ENCODE measurements around the gene HIPK3. TPM values are rescaled to one million over a fixed set of nuclear protein-coding genes. Genes with fewer than 3 reads are reported as not detected.

The HIPK3 gene
- total and polyA plus RNA-seq, 11 donors = 26.3 to 298 (median 250) TPM

- TF ChIP-seq POLR2A (IDR thresholded peaks at IDR 0.05) (no peak), CTCF (IDR thresholded peaks at IDR 0.05) (no peak)
- H3K27ac ChIP-seq = no peak overlapping the region
Observed at GRCh38 chr11:33309118-33309517, 51.9 kb downstream of the HIPK3 start.

GRCh38 chr11:33310720-33311500, 53.7 kb downstream of the HIPK3 start:
- H3K9me3 ChIP-seq = no peaks in the 10 kb centered on the region
- H3K36me3 ChIP-seq = peaks cover 0 to 4% (median 0%) of the 10 kb centered on the region in 9 donors
- H3K4me1 ChIP-seq = peaks cover 3 to 83% (median 61%) of the 10 kb centered on the region in 12 donors
- TF ChIP-seq CTCF (IDR thresholded peaks at IDR 0.05) (no peak), POLR2A (IDR thresholded peaks at IDR 0.05) (no peak)
- no peaks in the 10 kb centered on the region for H3K27me3 ChIP-seq
- intact Hi-C loops (cut with DNase I) = no loop called here
- WGBS, 4 donors = 76 to 82% (median 79%) methylated on average over 9 of the region's 9 CpGs
- ATAC-seq = no peak
- H3K27ac ChIP-seq = peak overlapping the region in 3 of 12 donors; percentile 3 to 27 (median 7)
- DNase-seq = no peak
- no peak overlapping the region for H3K4me3 ChIP-seq

More at GRCh38 chr11:33309118-33309517, 51.9 kb downstream of the HIPK3 start:
- intact Hi-C loops (cut with DNase I) = no loop called here
- Histone ChIP-seq H3K4me3 (no peak overlapping the region), H3K27me3 (no peaks in the 10 kb centered on the region), H3K4me1 (peaks cover 3 to 82% (median 50%) of the 10 kb centered on the region in 12 donors), H3K36me3 (peaks cover 0 to 4% (median 0%) of the 10 kb centered on the region in 9 donors), H3K9me3 (no peaks in the 10 kb centered on the region)
- DNase-seq (no peak), ATAC-seq (no peak)
- WGBS, 4 donors = 94 to 98% (median 97%) methylated on average over 1 of the region's 1 CpG

- WGBS, 4 donors = 82 to 96% (median 94%) methylated on average over 3 of the region's 3 CpGs
- DNase-seq = no peak
- H3K4me1 ChIP-seq = peaks cover 5 to 89% (median 62%) of the 10 kb centered on the region in 12 donors
Observed at GRCh38 chr11:33311680-33312079, 54.5 kb downstream of the HIPK3 start.

More at GRCh38 chr11:33311680-33312079, 54.5 kb downstream of the HIPK3 start:
- intact Hi-C loops (cut with DNase I) = no loop called here
- no peaks in the 10 kb centered on the region for H3K9me3 ChIP-seq
- no peaks in the 10 kb centered on the region for H3K27me3 ChIP-seq
- H3K36me3 ChIP-seq = peaks cover 0 to 4% (median 0%) of the 10 kb centered on the region in 9 donors
- no peak overlapping the region for H3K4me3 ChIP-seq
- ATAC-seq = no peak
- TF ChIP-seq POLR2A (IDR thresholded peaks at IDR 0.05) (no peak), CTCF (IDR thresholded peaks at IDR 0.05) (no peak)
- H3K27ac ChIP-seq = no peak overlapping the region

All from heart left ventricle (tissue), 16 donors.